Osteocyte (in vitro differentiated cells): ENCODE measurements around the gene RNF135. TPM values are rescaled to one million over a fixed set of nuclear protein-coding genes. Genes with fewer than 3 reads are reported as not detected.
"Not testable (repeated sequence)": the region's sequence is repeated elsewhere in the genome, so short reads cannot be mapped to it uniquely, and the experiment has no call there.

Experiments
- DNase-seq: peaks from one replicate; pipeline ENCODE4 v3.0.0; 2021; ENCODE audit warnings: mixed read lengths; ENCODE audit not compliant: unreplicated experiment; ENCODE audit errors: extremely low spot score
- H3K27ac Mint-ChIP-seq: one replicate; pipeline ENCODE4 v1.8.0; 2021; ENCODE audit warnings: mild to moderate bottlenecking, mixed read lengths; ENCODE audit not compliant: unreplicated experiment
- H3K27me3 Mint-ChIP-seq: one replicate; pipeline ENCODE4 v1.8.0; 2021; ENCODE audit warnings: mixed read lengths; ENCODE audit not compliant: unreplicated experiment
- H3K36me3 Mint-ChIP-seq: one replicate; pipeline ENCODE4 v1.8.0; 2021; ENCODE audit warnings: mixed read lengths; ENCODE audit not compliant: unreplicated experiment
- H3K4me1 Mint-ChIP-seq: one replicate; pipeline ENCODE4 v1.8.0; 2021; ENCODE audit warnings: mixed read lengths; ENCODE audit not compliant: unreplicated experiment
- H3K4me3 Mint-ChIP-seq: one replicate; pipeline ENCODE4 v1.8.0; 2021; ENCODE audit warnings: mild to moderate bottlenecking, moderate library complexity, mixed read lengths; ENCODE audit not compliant: unreplicated experiment
- H3K9me3 Mint-ChIP-seq: one replicate; pipeline ENCODE4 v1.8.0; 2021; ENCODE audit warnings: mixed read lengths; ENCODE audit not compliant: unreplicated experiment
- total RNA-seq: library from RNA; stranded (reverse); gene quantifications from 2 replicates; pipeline ENCODE4 v1.2.1, GENCODE V29; 2021
- TF ChIP-seq, protein P1 (sequence below): fragments of 200-600 bp; sonication (generic); IDR thresholded peaks from 2 replicates; pipeline ENCODE4 v1.5.0; 2021; ENCODE audit warnings: antibody characterized with exemption, mild to moderate bottlenecking, moderate library complexity

The RNF135 gene
- total RNA-seq, 1 donor from 2014 or later, result 16.1 TPM

DNA sequence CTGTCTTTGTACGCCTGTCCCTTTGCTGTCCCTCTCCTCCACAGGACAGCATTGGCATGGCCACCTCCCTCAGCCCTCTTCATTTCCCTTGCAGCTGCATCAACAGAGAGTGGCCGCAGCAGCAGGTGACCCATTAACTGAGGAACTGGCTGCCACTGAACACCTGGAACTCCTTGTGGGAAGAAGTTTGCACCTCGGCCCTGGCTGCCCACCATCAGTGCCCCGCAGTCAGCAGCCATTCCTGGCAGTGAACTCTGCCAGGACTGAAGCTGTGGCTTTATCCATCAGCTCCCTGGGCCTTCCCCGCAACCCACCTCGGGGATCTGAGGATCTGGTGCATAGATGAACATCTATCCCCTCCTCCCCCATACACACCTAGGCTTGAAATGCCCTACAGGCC, 13.1 kb upstream of the RNF135 start:
- H3K9me3 Mint-ChIP-seq, result no peaks in the 10 kb centered on the region
- no peaks in the 10 kb centered on the region for H3K36me3 Mint-ChIP-seq
- no peak overlapping the region for H3K27ac Mint-ChIP-seq
- H3K27me3 Mint-ChIP-seq, result no peaks in the 10 kb centered on the region
- TF ChIP-seq, protein P1, sequence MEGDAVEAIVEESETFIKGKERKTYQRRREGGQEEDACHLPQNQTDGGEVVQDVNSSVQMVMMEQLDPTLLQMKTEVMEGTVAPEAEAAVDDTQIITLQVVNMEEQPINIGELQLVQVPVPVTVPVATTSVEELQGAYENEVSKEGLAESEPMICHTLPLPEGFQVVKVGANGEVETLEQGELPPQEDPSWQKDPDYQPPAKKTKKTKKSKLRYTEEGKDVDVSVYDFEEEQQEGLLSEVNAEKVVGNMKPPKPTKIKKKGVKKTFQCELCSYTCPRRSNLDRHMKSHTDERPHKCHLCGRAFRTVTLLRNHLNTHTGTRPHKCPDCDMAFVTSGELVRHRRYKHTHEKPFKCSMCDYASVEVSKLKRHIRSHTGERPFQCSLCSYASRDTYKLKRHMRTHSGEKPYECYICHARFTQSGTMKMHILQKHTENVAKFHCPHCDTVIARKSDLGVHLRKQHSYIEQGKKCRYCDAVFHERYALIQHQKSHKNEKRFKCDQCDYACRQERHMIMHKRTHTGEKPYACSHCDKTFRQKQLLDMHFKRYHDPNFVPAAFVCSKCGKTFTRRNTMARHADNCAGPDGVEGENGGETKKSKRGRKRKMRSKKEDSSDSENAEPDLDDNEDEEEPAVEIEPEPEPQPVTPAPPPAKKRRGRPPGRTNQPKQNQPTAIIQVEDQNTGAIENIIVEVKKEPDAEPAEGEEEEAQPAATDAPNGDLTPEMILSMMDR, result no peak
- no peak overlapping the region for H3K4me3 Mint-ChIP-seq
- peaks cover 21% of the 10 kb centered on the region for H3K4me1 Mint-ChIP-seq
- DNase-seq, result no peak

DNA sequence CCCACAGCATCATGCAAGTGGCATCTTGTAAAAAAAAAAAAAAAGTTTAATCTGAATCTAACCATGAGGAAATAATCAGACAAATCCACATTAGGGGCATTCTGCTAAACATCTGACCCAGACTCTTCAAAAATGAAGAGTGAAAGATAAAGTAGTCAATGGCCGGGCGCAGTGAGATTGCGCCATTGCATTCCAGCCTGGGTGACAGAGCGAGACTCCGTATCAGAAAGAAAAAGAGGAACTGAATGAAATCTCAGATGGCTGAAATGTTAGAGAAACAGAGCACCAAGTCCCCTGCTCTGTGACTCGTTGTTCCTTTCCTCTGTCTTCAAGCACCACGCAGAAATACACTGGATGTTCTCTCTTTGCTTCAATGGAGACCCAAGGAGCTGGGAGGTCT, 12.7 kb upstream of the RNF135 start:
- peaks cover 21% of the 10 kb centered on the region for H3K4me1 Mint-ChIP-seq
- no peaks in the 10 kb centered on the region for H3K27me3 Mint-ChIP-seq
- no peak overlapping the region for H3K27ac Mint-ChIP-seq
- H3K4me3 Mint-ChIP-seq, result no peak overlapping the region
- H3K36me3 Mint-ChIP-seq, result no peaks in the 10 kb centered on the region
- TF ChIP-seq, protein P1, result no peak
- H3K9me3 Mint-ChIP-seq, result no peaks in the 10 kb centered on the region
- DNase-seq, result no peak

- peaks cover 10% of the 10 kb centered on the region for H3K4me1 Mint-ChIP-seq
- no peaks in the 10 kb centered on the region for H3K9me3 Mint-ChIP-seq
- H3K36me3 Mint-ChIP-seq, result no peaks in the 10 kb centered on the region
- no peak for DNase-seq
- H3K27ac Mint-ChIP-seq, result no peak overlapping the region
- TF ChIP-seq, protein P1, result no peak
- no peaks in the 10 kb centered on the region for H3K27me3 Mint-ChIP-seq
- H3K4me3 Mint-ChIP-seq, result no peak overlapping the region
Observed at GRCh38 chr17:30961209-30962188, 9.3 kb upstream of the RNF135 start.

DNA sequence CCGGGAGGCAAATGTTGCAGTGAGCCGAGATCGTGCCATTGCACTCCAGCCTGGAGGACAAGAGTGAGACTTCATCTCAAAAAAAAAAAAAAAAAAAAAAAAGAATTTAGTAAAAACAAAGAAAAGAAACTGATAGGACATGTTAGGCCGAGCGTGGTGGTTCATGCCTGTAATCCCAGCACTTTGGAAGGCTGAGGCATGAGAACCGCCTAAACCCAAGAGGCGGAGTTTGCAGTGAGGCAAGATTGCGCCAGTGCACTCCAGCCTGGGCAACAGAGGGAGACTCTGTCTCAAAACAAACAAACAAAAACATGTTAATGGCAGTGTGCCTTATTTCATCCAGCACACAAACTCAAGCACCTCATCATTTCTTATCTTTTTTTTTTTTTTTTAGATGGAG, 6.5 kb upstream of the RNF135 start:
- not testable (repeated sequence) for H3K27ac Mint-ChIP-seq, DNase-seq, H3K27me3 Mint-ChIP-seq, H3K36me3 Mint-ChIP-seq, H3K9me3 Mint-ChIP-seq, H3K4me3 Mint-ChIP-seq, H3K4me1 Mint-ChIP-seq

- no peaks in the 10 kb centered on the region for H3K9me3 Mint-ChIP-seq
- no peak for DNase-seq
- no peaks in the 10 kb centered on the region for H3K36me3 Mint-ChIP-seq
- H3K27me3 Mint-ChIP-seq, result no peaks in the 10 kb centered on the region
- no peak overlapping the region for H3K27ac Mint-ChIP-seq
- TF ChIP-seq, protein P1, result no peak
- H3K4me3 Mint-ChIP-seq, result no peak overlapping the region
- peaks cover 1% of the 10 kb centered on the region for H3K4me1 Mint-ChIP-seq
Observed at GRCh38 chr17:30964876-30965275, 6.0 kb upstream of the RNF135 start.
